HL-60 (cell line): Measurements from ENCODE around the gene RPL21.
"Not testable (repeated sequence)": the region's sequence is repeated elsewhere in the genome, so short reads cannot be mapped to it uniquely, and the experiment has no call there.

Experiments used
- POLR2AphosphoS5 ChIP-seq: IDR thresholded peaks from 2 replicates; pipeline ENCODE4 v1.6.1; 2012; ENCODE audit warnings: low read depth
- TF ChIP-seq, protein P1 (sequence below): IDR thresholded peaks from one replicate; pipeline ENCODE4 v1.5.1; 2011; ENCODE audit warnings: low read length, control low read depth, inconsistent platforms; ENCODE audit not compliant: insufficient read depth

DNA sequence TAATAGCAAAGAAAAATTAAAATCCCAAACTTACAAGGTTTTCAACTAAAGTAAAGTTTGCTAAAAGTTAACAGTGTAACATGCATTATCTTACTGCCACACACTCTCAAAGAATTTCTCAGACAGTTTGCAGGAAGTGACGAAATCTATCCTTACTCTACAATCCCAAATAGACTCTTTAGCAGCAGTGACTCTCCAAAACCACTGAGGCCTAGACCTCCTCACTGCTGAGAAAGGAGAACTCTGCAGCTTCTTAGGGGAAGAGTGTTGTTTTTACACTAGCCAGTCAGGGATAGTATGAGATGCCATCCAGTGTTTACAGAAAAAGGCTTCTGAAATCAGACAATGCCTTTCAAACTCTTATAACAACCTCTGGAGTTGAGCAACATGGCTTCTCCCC, 32.5 kb upstream of the RPL21 start:
- TF ChIP-seq, protein P1, sequence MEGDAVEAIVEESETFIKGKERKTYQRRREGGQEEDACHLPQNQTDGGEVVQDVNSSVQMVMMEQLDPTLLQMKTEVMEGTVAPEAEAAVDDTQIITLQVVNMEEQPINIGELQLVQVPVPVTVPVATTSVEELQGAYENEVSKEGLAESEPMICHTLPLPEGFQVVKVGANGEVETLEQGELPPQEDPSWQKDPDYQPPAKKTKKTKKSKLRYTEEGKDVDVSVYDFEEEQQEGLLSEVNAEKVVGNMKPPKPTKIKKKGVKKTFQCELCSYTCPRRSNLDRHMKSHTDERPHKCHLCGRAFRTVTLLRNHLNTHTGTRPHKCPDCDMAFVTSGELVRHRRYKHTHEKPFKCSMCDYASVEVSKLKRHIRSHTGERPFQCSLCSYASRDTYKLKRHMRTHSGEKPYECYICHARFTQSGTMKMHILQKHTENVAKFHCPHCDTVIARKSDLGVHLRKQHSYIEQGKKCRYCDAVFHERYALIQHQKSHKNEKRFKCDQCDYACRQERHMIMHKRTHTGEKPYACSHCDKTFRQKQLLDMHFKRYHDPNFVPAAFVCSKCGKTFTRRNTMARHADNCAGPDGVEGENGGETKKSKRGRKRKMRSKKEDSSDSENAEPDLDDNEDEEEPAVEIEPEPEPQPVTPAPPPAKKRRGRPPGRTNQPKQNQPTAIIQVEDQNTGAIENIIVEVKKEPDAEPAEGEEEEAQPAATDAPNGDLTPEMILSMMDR: not testable (repeated sequence)
- TF ChIP-seq POLR2AphosphoS5: not testable (repeated sequence)
